ENCODE data around the gene KCNH3.

Gene KCNH3

DNA sequence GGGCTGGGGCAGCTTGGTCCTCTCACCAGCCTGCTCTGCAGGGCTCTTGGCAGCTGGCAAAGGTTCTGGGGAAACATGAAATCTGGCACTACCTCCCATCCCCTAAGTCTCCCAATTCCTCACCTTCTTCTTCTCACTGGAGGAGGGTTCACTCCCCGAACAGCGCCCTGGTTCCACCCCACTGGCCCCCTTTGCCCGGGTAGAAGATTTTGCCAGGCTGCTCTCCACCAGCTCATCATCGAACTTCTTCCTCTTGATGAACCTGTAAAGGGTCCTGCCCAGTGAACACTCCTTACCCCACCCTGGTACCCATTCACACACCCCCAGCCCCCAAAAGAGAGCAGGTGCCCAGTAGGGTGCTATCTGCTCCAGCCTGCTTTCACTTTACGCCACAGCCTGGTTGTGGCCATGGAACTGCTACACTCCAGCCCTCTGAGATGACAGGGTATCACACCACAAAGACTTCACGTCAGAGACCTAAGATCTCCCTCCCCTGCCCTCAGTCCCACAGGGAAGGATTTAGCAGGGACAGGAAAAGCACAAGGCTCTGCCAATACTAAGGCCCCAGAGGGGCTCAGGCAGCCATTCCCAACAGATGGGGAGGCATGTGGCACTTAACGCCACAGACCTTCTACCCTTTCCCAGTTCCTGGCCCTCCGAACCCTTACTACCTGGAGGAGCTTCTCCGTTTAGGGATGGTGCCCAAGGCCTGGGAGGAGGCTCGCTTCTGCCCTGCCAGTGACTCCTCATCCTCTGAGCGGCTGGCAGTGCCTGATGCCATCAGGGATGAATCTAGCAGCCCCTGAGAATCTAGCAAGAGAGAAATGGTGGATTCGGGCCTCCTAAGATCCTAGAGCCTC lies 26.8 kb downstream of the KCNH3 start:
- no peak for DNase-seq

DNA sequence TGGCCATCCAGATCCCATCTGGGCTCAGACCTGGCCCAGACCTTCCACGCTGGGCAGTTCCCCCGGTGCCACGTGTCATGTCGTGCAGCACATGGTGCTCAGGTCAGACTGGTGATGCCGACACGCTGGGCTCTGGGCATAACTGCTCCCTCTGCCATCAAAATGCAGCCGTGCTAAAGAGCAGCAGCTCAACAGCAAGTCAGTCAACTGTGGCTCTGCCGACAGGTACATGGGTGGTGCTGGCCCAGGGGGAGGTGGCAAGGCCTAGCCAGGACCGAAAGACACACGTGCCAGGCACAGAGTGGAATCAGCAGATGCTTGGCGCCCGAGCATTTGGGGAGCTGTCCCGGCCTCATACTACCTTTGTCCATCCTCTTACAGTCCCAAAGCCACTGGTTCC lies 27.5 kb downstream of the KCNH3 start:
- no peak for DNase-seq

DNA sequence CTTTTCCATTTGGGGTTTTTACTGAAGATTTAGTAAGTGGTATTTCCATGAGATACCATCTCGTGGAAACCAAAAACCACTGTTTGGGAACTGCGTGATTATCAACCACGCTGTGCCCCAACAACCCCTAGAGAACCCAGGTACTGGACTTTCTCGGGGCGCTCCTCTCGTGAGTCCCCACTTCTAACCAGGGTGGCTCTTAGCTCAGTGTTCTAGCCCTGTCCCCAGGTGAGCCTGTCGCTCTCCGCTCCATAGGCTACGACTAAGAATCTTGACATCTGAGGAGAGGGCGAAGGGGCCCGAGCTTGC lies 28.4 kb downstream of the KCNH3 start:
- DNase-seq, result no peak

- peak; percentile 95 for DNase-seq
These were observed 29.0 kb downstream of the KCNH3 start, which contains the start of gene MCRS1 for GRCh38 chr12:49567611-49568441. MCRS1 (minus strand) TSS chr12:49568142; CDS start chr12:49566731, 1,411 bp downstream.

GRCh38 chr12:49568442-49569162 lies 29.8 kb downstream of the KCNH3 start:
- DNase-seq, result no peak

GRCh38 chr12:49577589-49578315 lies 38.9 kb downstream of the KCNH3 start:
- no peak for DNase-seq

GRCh38 chr12:49578471-49579112 lies 39.8 kb downstream of the KCNH3 start:
- no peak for DNase-seq

- DNase-seq, result peak; percentile 77
These were observed 42.0 kb downstream of the KCNH3 start for GRCh38 chr12:49580572-49581535.

DNA sequence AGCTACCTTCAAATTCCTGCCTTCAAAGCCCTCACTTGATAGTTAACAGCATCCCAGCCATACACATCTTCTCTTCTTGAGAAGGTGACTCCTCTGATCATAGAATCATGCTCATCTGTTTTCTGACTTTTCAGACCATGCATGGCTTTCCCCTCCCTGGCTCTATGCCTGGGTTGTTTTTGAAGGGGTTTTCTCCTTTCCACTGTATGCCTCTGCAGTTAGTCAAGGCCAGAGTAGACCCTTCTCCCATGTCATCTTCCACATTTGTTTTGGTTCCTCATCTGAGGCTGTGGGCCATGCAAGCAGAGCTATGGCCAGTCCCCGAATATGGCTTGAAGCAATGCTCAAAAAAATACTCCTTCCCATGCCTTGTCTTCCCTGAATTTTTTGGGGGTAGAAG lies 43.4 kb downstream of the KCNH3 start:
- no peak for DNase-seq

DNA sequence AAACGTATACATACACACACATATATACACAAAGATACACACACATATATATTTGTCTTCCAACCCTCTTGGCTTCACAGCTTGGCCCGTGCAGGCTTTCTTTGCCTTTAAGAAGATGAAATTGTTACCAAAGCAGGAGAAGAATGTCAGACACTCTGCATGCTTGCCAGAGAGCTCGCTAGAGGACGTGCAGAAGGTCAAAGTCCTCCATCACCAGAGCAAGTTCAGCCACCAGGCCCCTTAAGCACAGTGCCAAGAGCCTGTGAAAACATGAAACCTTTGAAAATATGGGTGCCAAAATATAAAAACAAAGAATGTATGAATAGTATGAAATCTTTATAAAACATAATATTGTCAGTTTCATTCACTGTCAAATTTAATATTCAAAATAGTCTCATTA lies 44.0 kb downstream of the KCNH3 start:
- no peak for DNase-seq

GRCh38 chr12:49583366-49584094 lies 44.7 kb downstream of the KCNH3 start:
- DNase-seq, result no peak

DNA sequence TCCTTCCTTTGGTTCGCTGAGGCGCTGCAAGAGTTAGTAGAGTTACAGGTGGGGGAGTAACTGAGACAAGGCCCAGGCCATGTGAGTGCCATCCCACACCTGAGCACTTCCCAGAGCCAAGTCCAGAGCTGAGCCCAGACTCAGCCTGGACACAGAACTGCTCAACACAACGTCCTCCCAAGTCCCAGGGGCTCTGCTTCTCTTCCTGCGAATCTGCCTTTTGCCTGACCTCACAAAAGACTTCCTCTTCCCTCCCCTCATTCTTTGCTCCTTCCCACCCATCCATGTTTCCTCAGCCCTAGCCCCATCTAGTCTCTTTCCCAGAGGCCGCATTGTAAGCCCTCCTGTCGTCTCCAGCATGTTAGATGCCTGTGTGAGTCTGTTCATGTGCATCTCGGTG lies 45.8 kb downstream of the KCNH3 start:
- DNase-seq, result no peak

DNA sequence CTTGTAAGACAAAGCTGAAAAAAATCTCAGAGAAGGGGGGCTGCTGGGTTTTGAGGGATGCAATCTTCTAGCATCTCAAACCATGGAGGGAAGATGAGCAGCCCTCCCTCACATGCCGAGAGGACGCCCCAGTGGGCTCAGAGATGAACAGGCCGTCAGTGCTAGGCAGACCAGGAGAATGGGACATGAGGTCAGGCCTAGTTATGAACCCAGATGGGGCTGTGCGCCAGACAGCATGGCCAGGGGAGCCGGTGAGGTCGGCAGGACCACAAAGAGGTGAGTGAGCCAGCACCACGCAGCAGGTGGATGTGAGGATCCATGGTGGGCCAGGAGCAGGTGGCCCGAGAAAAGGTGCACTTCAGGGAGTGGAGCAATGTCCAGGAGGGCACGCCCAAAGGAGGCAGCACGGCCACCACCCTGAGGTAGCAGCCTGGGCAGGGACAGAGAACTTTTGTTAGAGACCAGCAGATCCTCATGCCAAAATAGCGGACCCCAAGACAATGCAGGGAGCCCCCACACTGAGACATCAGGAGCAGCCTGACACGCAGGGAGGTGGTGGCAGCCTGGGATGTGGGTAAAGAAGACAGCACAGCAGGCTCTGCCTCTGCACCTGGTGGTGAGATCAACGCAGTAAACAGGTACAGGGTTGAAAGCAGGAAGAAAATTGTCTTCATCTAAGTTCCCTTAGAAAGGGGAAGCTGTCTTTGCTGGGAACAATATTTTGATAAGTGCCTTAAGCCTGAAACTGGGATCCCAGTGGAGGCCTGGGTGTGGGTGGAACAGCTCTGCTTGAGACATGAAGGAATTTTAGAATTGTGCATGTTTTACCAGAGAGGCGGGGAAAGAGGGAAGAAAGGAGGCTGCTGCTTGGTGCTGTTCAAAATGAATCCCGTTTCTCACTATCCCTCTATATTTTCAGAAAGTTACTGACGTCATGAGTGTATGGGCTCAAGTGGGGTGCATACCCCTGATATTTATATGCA lies 46.9 kb downstream of the KCNH3 start:
- no peak for DNase-seq

DNA sequence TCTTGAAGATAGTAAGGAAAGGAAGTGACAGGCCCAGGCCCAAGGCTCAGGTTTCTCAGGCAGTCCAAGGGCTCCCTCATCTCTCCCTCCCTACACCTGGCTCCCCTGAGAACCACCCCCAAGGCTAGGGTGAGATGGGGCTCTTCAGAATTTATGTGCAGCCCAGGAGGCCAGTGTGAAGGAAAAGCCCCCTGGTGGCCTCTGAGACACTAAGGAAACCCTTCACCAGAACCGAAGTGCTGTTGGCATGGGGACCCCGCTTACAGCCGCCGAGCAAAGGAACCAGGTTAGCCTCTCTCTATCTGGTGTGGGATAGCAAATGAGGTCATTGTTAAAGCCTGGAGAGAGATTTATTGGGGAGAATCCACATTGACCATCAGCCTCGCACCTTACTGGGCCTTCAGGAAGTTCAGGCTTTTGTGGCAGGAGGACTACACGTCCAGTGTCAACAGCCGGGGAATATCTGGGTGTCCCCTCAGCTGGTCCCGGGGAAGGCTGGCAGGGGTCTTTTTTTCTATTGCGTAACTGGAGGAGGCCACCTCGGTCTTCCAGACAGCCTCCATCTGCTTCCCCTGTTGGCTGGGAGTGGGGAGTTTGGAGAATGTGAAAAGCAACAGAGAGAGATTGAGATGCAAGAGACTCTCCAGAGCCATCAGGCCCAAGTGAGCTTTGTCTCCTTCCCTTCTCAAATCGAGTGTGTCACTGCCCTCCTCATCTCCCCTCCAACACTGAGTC lies 48.5 kb downstream of the KCNH3 start:
- DNase-seq, result no peak

- DNase-seq, result no peak
These were observed 49.5 kb downstream of the KCNH3 start for GRCh38 chr12:49588281-49588680.

DNA sequence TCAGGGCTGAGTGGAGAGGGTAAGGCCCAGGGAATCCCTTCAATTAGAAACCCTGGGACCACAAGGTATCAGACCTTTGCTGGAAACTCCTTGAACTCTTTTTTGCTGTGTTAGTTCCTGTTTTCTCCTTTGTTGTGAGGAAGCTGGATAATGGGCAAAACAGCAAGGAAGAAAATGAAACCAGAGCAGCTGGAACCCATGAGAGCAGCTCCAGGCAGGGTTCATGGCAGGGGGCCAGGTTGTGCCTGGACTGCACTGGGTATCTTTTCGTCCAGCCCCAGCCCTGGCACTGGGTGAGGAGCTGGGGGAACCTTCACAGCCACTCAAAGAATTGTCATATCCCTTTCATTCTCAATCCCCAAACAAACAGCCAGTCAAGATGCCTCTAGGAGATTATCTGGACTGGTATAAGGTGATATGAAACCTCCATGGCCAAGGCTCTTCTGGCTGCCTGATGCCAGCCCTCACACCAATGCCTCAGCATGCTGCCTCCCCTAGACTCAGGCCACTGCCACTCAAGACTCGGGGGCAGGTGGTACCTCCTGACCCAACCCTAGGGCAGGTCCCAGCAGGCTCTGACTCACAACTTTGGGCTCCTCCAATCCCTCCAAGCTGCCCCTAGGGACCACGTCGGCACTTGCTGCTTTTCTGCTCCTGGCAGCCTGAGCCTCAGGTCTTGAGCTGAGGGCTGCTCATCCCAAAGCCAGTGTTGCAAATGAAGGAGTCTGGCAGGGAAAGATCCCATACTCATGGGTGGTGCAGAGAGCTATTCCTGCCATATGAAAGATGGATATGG lies 50.1 kb downstream of the KCNH3 start:
- DNase-seq, result no peak

DNA sequence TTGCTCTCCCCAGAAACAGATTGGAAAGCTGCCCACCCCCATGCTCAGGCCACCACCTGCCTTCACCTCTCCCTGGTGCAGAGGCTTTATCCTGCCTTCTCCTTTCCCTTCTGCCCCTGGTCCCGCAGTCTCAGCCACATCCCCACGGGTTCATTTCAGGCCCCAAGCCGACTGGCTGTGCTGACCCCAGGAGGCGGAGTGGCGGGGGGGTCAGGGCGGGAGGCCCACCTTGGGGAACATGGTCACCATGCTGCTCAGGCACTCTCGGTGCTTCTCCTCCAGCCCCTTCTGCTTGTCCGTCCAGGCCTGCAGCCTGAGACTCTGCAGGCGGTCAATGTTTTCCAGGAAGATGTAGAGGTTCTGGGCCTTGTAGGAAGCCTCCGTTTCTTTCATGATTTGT lies 59.7 kb downstream of the KCNH3 start:
- no peak for DNase-seq
